ENCODE data around the gene NLE1. TPM values are rescaled to one million over a fixed set of nuclear protein-coding genes. Genes with fewer than 3 reads are reported as not detected.

NLE1 gene

GRCh38 chr17:35079547-35080423 is 62.3 kb downstream of the NLE1 start:
- Histone ChIP-seq H4K8ac (ENCODE audit: low read depth, low read length) (no peak overlapping the region), H3K79me1 (ENCODE audit: low read depth, low read length) (no peaks in the 10 kb centered on the region), H3K4me1 (ENCODE audit: control insufficient read depth in 2 of 2, insufficient read depth in 1 of 2, low read depth in 1 of 2, low read length in 2 of 2) (peaks cover 0 to 9% of the 10 kb centered on the region in 2 donors), H3K27ac (replicated peaks; ENCODE audit: low read length) (no peak overlapping the region), H3K23ac (ENCODE audit: low read depth, low read length, poor library complexity) (no peak overlapping the region), H2BK15ac (ENCODE audit: low read length) (no peak overlapping the region), H3K9ac (ENCODE audit: low read depth, low read length, poor library complexity) (no peak overlapping the region), H2AK5ac (ENCODE audit: low read depth, low read length) (no peak overlapping the region), H2BK5ac (ENCODE audit: low read length) (no peak overlapping the region), H3K9me3 (replicated peaks in 1 of 2; ENCODE audit: control insufficient read depth in 2 of 2, insufficient read depth in 1 of 2, low read depth in 1 of 2, low read length in 2 of 2) (no peaks in the 10 kb centered on the region), H3K14ac (ENCODE audit: low read length) (no peak overlapping the region), H4K91ac (ENCODE audit: low read depth, low read length, poor library complexity) (no peak overlapping the region), H3K4me3 (ENCODE audit: low read length in 2 of 2) (no peak overlapping the region), H2BK12ac (ENCODE audit: low read length) (no peak overlapping the region), H3K18ac (ENCODE audit: low read length) (no peak overlapping the region), H2AFZ (ENCODE audit: low read length) (no peak overlapping the region), H3K4me2 (ENCODE audit: insufficient read depth, low read length, poor library complexity, severe bottlenecking) (no peak overlapping the region), H3K4ac (ENCODE audit: low read length) (no peak overlapping the region), H2BK120ac (ENCODE audit: low read depth, low read length) (no peak overlapping the region), H3K36me3 (replicated peaks in 1 of 2; ENCODE audit: control insufficient read depth in 2 of 2, insufficient read depth in 2 of 2, low read length in 2 of 2) (no peaks in the 10 kb centered on the region), H3K27me3 (ENCODE audit: control insufficient read depth in 3 of 3, insufficient read depth in 3 of 3, low read depth in 1 of 3, low read length in 3 of 3) (no peaks in the 10 kb centered on the region)
- no peak for DNase-seq (ENCODE audit: low spot score)
- no CpG with 5 or more reads among the region's 1 CpG for WGBS, 2 donors (ENCODE audit: extremely low coverage in 2 of 2, insufficient read length in 2 of 2, insufficient replicate concordance in 1 of 2)

Small RNA genes lying within 50 kb of the gene (small RNA-seq; reads per million reads assigned to genes)
- not detected for gene RNU6-840P (ENCODE audit: insufficient read depth)

All from neuronal stem cell (in vitro differentiated cells).